COR-L47 (cell line): ENCODE measurements around the gene TMEM120B.
"Not testable (repeated sequence)": the region's sequence is repeated elsewhere in the genome, so short reads cannot be mapped to it uniquely, and the experiment has no call there.

Source experiments
- DNase-seq: peaks from one replicate; lab custom pipeline; 2025; lab: John Stamatoyannopoulos, UW

Gene TMEM120B

DNA sequence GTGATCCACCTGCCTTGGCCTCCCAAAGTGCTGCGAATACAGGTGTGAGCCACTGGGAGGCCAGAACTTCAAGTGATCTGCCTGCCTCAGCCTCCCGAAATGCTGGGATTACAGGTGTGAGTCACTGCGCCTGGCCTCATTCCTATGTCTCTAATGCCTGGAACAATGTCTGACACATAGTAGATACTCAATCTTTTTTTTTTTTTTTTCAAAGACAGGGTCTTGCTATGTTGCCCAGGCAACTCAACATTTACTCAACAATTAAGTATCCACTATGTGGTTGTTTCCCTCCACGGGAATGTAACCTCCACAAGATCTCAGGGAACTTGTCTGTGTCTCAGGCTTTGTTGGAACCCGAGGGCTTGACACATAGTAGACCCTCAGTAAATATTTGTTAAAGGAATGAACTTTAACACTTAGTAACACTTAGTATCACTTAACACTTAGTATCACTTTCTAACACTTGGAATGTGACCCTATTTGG is 3.0 kb upstream of the TMEM120B start:
- no peak for DNase-seq

- no peak for DNase-seq
Observed at GRCh38 chr12:121711361-121712189, 977 bp upstream of the TMEM120B start.

DNA sequence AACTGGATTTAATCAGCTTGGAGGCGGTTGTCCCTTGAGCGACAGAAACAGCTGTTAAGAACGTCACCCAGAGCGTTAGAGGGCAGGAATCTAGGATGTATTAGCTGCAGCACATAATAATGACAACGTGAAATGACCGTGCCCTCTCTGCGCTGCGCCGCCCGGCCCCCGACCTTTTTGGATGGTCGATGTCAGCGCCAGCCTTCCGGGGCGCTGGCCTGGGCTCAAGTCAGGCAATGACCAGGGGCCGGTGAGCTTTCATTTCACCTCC is 427 bp upstream of the TMEM120B start:
- DNase-seq = no peak

DNA sequence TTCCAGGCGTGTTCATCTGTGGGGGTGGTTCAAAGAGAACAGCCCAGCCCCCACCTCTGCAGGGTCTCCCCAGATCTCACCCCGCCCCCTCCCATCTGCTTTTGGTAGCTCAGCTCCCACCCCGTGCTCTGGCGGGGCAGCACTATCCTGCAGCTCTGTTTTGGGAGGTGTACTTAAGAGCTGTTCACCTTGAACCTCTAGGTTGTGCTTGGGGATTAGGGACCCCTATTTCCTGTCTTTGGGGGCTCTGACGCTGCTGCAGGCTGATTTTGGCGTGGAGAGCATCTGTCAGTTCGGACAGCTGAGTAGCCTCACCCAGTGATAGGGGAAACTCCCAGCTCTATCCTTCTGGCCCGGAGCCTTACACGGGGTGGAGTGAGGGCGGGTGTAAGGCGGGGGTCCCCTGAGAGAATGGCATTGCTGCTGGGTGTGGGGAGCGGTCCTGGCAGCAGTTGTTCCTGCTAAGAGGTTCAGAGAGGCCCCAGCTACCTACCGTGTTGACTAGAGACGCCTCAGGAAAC is 765 bp downstream of the TMEM120B start:
- DNase-seq = no peak

DNA sequence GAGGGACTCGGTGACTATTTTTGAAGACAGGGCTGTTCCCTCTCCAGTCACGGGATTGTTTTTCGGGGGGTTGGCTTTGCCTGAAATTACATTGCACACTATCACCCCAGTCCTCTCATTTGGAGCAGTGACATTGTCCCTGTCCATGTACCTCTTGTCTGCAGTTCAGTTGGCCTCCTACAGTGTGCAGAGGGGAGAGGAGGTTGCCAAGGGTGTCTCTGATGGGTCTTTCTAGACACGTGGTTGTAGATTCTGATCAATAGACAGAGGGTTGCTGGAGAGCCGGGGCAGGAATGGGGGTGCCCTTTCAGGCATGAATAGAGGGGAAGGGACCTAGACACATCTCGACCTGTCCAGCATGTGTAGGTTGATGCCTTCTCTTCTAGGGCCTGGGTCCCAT is 1.2 kb downstream of the TMEM120B start:
- DNase-seq = no peak

DNA sequence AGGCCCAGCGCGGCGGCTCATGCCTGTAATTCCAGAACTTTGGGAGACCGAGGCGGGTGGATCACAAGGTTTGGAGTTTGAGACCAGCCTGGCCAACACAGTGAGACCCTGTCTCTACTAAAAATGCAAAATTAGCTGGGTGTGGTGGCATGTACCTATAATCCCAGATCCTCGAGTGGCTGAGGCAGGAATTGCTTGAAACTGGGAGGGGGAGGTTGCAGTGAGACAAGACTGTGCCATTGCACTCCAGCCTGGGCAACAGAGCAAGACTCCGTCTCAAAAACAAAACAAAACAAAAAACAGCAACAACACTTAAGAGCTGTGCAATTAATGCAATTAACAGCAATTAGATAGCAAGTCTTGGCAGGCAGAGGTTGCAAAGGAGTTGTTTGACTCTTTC is 2.5 kb downstream of the TMEM120B start:
- DNase-seq = not testable (repeated sequence)

- DNase-seq = no peak
Observed at GRCh38 chr12:121715862-121716435, 3.4 kb downstream of the TMEM120B start.

- DNase-seq = no peak
Observed at GRCh38 chr12:121717041-121717699, 4.6 kb downstream of the TMEM120B start.

DNA sequence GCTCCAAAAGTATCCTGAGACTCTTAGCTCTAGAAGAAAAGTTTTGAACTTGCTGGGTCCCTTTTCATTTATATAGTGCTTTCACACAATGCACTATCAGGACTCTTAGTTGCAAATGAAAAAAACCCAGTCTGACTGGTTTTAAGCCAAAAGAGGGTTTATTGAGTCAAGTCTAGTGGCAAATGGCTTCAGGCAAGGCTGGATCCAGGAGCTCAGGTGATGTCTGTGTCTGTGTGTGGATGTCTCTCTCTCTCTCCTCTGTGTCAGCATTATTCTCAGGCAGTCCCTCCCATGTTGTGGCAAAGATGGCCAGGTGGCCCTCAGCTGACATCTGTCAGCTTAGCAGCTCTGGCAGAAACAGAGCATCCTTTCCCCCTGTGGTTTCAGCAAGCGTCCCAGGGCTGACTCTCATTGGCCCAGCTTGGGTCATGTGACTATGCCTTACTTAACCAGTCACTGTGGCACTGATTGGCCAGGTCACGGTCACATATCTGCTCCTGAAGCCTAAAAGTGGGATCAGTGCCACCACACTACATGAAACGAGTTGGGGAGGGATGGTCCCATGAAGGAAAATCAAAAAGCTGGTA is 6.2 kb downstream of the TMEM120B start:
- no peak for DNase-seq

DNA sequence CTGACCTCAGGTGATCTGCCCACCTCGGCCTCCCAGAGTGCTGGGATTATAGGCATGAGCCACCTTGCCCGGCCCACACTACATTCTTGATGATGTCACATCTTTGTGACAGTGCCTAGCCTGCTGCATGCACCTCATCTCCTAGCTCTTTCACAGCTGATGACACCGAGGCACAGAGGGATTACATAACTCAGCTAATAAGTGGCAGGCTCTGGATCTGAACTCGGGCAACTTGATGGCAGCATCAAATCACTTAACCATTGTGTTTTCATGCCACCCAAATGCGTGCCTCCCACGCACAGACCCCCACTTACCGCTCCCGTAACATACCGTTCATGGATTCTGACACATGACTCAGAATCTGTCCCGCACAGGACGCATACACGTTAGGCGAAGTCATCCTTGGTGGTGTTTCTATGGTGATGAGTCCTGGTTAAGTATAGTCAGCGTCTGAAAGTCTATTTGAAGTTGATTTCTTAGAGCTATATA is 7.4 kb downstream of the TMEM120B start:
- no peak for DNase-seq

DNA sequence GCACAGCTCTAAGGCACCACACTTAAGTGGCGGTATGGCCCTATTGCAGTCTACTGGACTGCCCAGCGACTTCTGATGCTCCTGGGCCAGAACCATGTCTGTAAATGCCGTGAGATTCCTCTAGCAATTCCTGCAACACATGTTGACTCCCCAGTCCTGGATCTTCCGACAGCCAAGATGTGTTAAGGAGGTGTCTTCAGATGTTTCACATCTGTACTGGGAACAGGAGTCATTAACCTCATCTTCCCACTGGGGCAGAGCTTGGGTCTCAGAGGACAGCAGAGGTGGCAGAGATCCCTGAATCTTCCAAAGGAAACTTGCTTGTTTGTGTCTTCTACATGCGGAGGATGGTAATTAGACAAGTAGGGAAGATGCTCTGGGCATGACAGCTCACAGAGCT is 8.2 kb downstream of the TMEM120B start:
- DNase-seq = no peak

DNA sequence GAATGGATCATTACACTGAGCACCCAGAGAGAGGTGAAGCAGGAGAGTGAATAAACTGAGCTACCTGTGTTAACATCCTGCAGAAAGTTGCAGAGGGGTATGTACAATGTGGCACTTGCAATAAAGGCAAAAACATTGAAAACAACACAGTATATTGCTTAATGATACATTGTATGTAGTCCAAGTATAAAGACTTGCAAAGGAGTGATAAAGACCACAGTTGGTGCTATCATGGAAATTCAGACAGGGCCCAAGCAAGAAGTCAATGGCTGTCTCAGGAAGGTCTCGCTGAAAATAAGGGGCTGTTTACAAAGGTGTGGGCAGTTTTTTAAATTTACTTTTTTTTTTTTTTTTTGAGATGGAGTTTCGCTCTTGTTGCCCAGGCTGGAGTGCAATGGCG is 10.0 kb downstream of the TMEM120B start:
- no peak for DNase-seq

DNA sequence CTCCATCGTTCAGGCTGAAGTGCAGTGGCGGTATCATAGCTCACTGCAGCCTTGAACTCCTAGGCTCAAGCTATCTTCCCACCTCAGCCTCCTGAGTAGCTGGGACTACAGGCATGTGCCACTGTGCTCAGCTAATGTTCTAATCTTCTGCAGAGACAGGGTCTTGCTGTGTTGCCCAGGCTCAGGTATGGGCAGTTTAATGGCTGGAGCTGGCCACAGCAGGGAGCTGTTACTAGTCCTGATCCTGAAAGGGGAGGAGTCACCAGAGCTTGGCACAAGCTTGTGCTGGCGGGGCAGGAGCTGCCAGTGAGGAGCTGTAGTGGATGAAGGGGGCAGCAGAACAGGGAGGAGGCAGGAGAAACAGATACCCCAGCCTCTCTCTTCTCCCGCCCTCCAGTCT is 10.6 kb downstream of the TMEM120B start:
- DNase-seq = no peak

- DNase-seq = no peak
Observed at GRCh38 chr12:121724925-121725324, 12.4 kb downstream of the TMEM120B start.

DNA sequence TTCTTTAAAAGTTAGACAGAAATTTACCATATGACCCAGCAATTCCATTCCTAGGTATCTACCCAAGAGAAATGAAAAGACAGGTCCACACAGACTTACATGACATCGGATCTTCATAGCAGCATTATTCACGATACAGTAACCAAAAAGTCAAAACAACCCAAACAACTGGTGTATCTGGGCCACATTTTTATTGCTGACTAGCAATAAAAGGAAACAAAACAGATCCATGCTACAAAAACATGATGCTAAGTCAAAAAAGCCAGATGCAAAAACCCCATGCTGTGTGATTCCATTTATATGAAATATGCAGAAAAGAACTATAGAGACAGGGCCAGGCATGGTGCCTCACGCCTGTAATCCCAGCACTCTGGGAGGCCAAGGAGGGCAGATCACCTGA is 12.9 kb downstream of the TMEM120B start:
- DNase-seq = no peak

DNA sequence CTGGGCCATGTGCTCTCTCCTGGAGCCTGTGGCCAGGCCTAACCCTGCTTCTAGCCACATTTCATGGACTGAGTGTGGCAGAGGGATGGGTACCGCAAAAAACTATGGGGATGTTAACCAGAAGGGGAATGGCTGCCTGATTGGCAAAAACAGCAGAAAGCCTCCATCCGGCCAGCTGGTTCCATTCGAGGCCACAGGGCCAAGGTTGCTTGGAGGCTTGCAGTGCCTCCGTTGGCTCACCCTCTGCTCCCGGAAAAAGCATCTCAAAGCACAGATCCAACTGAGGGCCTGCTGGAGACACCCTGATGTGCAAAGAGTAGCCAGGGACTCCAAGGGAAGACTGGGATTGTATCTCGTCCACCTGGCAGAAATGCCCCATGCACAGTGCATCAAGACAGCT is 16.5 kb downstream of the TMEM120B start:
- no peak for DNase-seq

DNA sequence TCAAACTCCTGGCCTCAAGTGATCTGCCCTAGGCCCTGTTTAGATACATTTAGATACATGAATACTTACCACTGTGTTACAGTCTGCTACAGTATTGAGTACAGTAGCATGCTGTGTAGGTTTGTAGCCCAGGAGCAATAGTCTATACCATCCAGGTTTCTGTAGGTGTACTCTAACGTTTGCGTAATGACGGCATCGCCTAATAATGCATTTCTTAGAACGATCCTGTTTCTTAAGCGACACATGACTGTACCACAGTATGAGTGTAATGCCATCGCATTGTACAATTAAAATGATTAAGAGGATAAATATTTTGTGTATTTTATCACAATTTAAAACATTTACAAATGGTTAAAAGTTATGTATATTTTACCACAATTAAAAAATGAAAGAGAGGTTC is 18.9 kb downstream of the TMEM120B start:
- DNase-seq = no peak

GRCh38 chr12:121733849-121734248 is 21.3 kb downstream of the TMEM120B start:
- no peak for DNase-seq

DNA sequence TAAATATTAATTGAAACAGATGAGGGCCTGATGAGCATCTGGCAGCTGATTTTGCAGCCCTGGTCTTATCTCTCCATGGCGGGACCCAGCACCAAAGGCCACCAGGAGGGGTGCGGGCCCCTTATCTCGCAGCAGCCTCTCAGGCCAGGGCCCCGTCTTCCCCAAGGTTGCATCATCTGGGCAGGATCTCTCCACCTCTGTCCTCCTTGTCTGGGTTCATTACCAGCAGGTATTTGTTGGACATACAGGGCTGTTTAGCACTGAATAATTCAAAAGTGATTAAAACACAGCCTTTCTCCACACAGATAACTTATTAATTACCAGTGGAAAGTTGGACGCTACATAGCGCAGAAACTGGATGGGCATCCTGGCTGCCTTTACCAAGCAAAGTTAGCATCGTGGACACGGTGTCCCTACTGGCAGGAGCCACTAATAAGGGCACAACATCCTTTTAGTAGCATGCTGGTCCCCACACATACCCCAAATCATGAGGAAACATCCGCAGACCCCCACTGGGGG is 25.8 kb downstream of the TMEM120B start:
- DNase-seq = no peak

DNA sequence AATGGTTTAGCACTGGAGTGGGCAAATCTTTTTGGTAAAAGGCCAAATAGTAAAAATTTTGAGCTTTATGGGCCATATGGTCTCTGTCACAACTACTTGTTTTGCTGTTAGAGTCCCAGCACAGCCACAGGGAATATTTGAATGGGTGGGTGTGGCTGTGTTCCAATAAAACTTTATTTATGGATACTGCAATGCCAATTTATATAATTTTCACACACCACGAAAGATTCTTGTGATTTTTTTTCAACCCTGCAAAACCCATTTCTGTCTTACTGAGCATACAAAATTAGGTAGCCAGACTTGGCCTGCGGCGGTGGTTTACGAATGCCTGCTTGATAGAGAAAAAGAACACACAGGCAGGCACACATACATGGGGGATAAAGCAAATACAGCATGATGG is 28.3 kb downstream of the TMEM120B start:
- no peak for DNase-seq

DNA sequence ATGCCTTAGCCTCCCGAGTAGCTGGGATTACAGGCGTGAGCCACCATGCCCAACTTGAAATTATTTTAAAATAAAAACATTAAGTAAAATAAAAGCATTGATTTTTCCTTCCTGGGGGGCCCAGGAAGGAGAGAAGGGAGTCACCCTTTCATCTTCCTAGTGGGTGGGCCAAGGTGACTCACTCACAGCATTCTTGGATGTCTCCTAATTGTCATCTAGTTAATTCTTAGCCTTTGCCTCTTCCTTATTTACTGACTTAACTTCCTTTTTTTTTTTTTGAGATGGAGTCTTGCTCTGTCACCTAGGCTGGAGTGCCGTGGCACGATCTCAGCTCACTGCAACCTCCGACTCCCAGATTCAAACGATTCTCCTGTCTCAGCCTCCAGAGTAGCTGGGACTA is 29.2 kb downstream of the TMEM120B start:
- no peak for DNase-seq

GRCh38 chr12:121745545-121745944 is 33.0 kb downstream of the TMEM120B start:
- DNase-seq = not testable (repeated sequence)

DNA sequence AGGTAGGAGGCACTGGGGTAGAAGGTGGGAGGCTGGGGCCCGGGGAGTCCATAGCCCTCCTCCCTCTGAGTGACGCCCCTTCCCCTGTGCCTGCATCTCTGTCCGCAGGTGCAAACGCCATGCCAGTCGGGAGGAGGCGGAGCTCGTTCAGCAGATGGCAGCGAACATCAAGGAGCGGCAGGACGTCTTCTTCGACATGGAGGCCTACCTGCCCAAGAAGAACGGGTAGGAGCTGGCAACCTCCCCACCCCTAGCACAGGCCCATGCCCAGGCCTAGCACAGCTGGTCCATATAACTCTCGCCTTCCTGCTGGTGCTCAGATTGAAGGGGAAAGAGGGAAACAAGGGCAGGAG is 35.6 kb downstream of the TMEM120B start:
- no peak for DNase-seq
